GM18858 (cell line): ENCODE results near the gene OGFR.

Source experiments
- ATAC-seq: cut with Tn5 transposase; IDR thresholded peaks from one replicate; pipeline ENCODE4 v1.9.1; 2021; ENCODE audit not compliant: unreplicated experiment

OGFR gene

GRCh38 chr20:62782149-62782892, 22.3 kb upstream of the OGFR start:
- no peak for ATAC-seq

- no peak for ATAC-seq
These were observed 21.7 kb upstream of the OGFR start for GRCh38 chr20:62782893-62783278.

GRCh38 chr20:62784497-62784896, 20.1 kb upstream of the OGFR start:
- no peak for ATAC-seq

- ATAC-seq: no peak
These were observed 19.2 kb upstream of the OGFR start for GRCh38 chr20:62785393-62785792.

- ATAC-seq: no peak
These were observed 18.5 kb upstream of the OGFR start for GRCh38 chr20:62786157-62786556.

- no peak for ATAC-seq
These were observed 17.3 kb upstream of the OGFR start for GRCh38 chr20:62787321-62787720.

GRCh38 chr20:62787866-62788265, 16.8 kb upstream of the OGFR start:
- ATAC-seq: no peak

GRCh38 chr20:62788607-62789006, 16.0 kb upstream of the OGFR start:
- no peak for ATAC-seq

- no peak for ATAC-seq
These were observed 14.6 kb upstream of the OGFR start for GRCh38 chr20:62790075-62790474.

- ATAC-seq: no peak
These were observed 13.1 kb upstream of the OGFR start for GRCh38 chr20:62791301-62792181.

- no peak for ATAC-seq
These were observed 12.3 kb upstream of the OGFR start for GRCh38 chr20:62792182-62792939.

- no peak for ATAC-seq
These were observed 11.5 kb upstream of the OGFR start for GRCh38 chr20:62792940-62793756.

- ATAC-seq: no peak
These were observed 11.0 kb upstream of the OGFR start for GRCh38 chr20:62793757-62794006.

- peak; percentile 48 for ATAC-seq
These were observed 10.5 kb upstream of the OGFR start for GRCh38 chr20:62794007-62794724.

GRCh38 chr20:62795023-62795761, 9.4 kb upstream of the OGFR start:
- no peak for ATAC-seq

GRCh38 chr20:62796699-62797491, 7.7 kb upstream of the OGFR start:
- no peak for ATAC-seq

- no peak for ATAC-seq
These were observed 6.7 kb upstream of the OGFR start for GRCh38 chr20:62797671-62798532.

- ATAC-seq: no peak
These were observed 5.6 kb upstream of the OGFR start for GRCh38 chr20:62799036-62799435.
